Neural cell (in vitro differentiated cells): ENCODE results near the gene ADARB2.

Experiments used
- CTCF ChIP-seq: fragments of 450-650 bp; IDR thresholded peaks from 2 replicates; pipeline ENCODE4 v1.5.1; 2014; ENCODE audit warnings: antibody characterized with exemption, mild to moderate bottlenecking, moderate library complexity; ENCODE audit not compliant: poor library complexity, severe bottlenecking
- EP300 ChIP-seq: fragments of 450-650 bp; conservative IDR thresholded peaks from 2 replicates; pipeline ENCODE4 v1.6.1; 2014; ENCODE audit warnings: antibody characterized with exemption, mild to moderate bottlenecking, moderate library complexity; ENCODE audit not compliant: poor library complexity, severe bottlenecking
- RAD21 ChIP-seq: fragments of 450-650 bp; conservative IDR thresholded peaks from 2 replicates; pipeline ENCODE4 v1.6.1; 2014; ENCODE audit warnings: antibody characterized with exemption, mild to moderate bottlenecking, moderate library complexity

GRCh38 chr10:1660815-1661214, 76.5 kb downstream of the ADARB2 start:
- no peak for TF ChIP-seq EP300
- TF ChIP-seq RAD21 = no peak
- TF ChIP-seq CTCF = no peak
